ENCODE measurements around the gene VASN.

- TF ChIP-seq CTCF (IDR thresholded peaks at IDR 0.05) (no peak), EZH2phosphoT487 (IDR thresholded peaks at IDR 0.05) (no peak), EZH2 (IDR thresholded peaks at IDR 0.05) (no peak)
Observed at GRCh38 chr16:4350365-4350786, 21.3 kb upstream of the VASN start.

Measured in neural progenitor cell (in vitro differentiated cells).